GM12864 (cell line): ENCODE measurements around the gene KIAA1217.

ENCODE experiments used
- DNase-seq: peaks from one replicate; pipeline ENCODE4 v3.0.0-alpha.2; 2011; ENCODE audit warnings: low read depth
- H3K4me3 ChIP-seq: 2 replicates; pipeline ENCODE4 v1.5.1; 2011; ENCODE audit warnings: mild to moderate bottlenecking, low read depth, low read length, control low read depth
- TF ChIP-seq, protein P1 (sequence below): IDR thresholded peaks from 2 replicates; pipeline ENCODE4 v1.5.1; 2011; ENCODE audit warnings: low read depth, mild to moderate bottlenecking, moderate library complexity, low read length, control low read depth, inconsistent platforms; ENCODE audit errors: missing control alignments

The KIAA1217 gene

DNA sequence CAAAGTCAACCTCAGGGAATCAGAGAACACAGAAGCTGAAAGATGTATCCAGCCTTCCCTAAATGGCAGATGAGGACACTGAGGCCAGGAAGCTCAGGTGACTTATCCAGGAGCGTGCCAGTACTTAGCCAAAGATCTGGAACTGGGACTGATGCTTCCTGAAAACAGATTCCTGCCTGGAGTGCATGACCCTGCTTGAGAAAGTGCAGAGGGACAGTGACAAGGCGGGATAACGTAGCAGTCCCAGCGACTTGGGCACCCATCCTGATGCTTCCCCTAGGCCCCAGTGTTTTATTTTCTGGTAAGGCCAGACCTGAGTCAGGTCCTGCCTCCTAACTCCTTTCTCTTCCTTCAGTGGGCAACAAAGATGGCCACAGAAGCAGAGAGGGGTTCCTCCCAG, 48.6 kb downstream of the KIAA1217 start:
- DNase-seq: no peak
- no peak overlapping the region for H3K4me3 ChIP-seq
- TF ChIP-seq, protein P1, sequence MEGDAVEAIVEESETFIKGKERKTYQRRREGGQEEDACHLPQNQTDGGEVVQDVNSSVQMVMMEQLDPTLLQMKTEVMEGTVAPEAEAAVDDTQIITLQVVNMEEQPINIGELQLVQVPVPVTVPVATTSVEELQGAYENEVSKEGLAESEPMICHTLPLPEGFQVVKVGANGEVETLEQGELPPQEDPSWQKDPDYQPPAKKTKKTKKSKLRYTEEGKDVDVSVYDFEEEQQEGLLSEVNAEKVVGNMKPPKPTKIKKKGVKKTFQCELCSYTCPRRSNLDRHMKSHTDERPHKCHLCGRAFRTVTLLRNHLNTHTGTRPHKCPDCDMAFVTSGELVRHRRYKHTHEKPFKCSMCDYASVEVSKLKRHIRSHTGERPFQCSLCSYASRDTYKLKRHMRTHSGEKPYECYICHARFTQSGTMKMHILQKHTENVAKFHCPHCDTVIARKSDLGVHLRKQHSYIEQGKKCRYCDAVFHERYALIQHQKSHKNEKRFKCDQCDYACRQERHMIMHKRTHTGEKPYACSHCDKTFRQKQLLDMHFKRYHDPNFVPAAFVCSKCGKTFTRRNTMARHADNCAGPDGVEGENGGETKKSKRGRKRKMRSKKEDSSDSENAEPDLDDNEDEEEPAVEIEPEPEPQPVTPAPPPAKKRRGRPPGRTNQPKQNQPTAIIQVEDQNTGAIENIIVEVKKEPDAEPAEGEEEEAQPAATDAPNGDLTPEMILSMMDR: no peak

DNA sequence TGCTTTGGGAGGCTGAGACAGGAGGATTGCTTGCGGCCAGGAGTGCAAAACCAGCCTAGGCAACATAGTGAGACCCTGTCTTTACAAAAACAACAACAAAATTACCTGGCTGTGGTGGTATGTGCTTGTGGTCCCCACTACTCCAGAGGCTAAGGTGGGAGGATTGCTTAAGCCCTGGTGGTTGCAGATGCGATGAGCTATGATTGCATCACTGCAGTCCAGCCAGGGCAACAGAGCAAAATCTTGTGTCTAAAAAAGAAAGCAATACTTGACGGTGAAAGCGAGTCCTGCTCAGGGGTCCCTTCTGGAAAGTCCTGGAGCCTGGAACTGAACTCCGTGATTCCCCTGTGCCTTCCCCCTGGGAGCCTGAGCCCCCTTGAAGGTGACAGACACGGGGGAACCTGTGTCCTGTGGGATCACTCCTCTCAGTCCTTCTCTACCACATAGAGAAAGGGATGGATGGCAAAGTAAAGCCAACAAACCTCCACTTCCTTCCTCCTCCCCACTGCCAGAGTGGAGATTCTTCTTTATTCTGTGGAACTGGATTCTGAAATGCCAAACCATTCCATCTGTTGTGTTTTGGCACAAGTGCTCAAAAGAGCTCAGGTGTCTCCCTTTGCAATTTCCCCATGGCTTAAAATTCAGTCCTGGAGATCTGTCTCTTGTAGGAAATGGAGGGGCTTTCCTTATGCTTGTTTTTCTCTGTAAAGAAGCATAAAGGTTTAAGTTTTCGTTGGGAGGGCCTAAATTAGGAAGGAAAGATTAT, 50.6 kb downstream of the KIAA1217 start:
- no peak overlapping the region for H3K4me3 ChIP-seq
- DNase-seq: no peak
- TF ChIP-seq, protein P1: no peak

DNA sequence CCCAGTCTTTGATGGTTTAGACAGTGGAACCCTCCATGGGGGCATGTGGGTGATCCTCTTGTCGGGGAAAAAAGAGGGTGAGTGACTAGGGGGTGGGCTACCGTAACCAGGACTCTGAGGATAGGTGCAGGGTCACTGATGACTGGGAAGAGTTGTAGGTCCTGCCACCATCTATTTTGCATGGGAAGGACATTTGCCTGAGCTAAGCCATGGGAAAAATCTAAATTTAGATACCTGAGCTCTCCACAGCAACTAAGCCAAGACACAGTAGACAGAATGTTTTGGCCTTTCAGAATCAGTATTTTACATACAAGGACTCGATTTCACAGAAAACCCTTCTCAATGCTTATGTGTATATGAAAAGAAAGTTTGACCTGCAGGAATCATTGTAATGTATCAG, 52.7 kb downstream of the KIAA1217 start:
- H3K4me3 ChIP-seq: no peak overlapping the region
- TF ChIP-seq, protein P1: no peak
- DNase-seq: no peak

DNA sequence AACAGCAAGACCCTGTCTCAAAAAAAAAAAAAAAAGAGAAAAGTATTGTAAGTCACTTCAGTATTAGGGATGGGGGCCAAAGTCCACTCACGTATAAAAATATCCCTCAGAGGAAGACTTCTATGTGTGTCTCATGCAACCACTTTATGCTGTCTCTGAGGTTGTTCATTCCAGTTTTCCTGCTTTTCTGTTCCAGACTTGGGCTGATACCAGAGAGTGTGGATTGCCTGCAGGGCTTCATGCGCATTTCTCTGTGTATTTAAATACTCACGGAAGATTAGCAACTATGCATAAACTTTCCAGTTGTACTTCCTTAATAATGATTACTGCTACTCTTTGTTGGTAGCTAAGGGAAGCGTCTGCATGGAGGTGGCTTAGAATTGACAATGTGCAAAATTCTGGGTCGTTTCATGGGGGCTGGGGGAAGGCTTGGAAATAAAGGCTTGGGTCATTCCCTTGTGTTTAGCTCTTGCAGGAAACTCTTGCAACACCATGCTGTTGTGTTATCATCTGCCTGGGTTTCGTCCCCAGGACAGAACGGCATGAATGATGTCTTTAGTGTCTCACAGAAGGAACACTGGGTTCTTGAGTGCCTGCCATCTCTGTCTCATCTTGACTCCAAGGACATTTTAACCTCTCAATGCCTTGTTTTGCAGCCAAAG, 54.1 kb downstream of the KIAA1217 start:
- no peak overlapping the region for H3K4me3 ChIP-seq
- no peak for DNase-seq
- TF ChIP-seq, protein P1: no peak

DNA sequence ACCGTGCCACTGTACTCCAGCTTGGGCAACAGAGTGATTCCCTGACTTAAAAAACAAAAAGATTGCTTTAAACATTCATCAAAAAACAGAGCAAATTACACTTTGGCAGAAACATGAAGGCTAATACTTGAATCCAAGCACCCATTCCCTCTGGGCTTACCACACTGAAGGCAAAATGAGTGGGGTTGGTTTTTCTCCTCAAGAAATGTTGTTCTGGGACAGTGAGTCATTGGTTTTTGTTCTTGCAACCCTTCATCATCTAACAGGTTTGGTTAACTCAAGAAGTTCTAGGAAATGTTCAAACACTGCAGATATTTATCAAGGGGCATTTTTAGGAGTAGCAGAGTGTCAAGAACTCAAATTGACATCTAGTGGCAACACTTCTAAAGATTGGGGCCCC, 60.5 kb downstream of the KIAA1217 start:
- H3K4me3 ChIP-seq: no peak overlapping the region
- TF ChIP-seq, protein P1: no peak
- DNase-seq: no peak

DNA sequence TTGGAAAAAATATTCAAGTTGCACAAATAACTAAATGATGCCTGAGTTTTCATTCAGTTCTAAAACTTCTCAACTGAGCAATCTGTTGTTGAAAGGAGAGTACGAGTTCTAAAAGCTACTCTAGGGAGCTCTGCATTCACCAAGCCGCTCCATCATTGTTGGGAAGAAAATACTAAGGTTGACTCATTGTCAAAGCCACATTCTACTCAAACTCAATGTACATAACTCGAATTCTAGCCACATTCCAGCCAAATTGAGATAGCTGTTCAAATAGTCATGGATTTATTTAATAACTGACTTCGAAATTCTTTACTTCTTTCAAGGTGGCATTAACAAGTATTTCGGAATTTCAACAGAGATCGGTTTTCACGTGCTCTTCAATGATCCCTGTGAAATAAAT, 63.4 kb downstream of the KIAA1217 start:
- TF ChIP-seq, protein P1: no peak
- H3K4me3 ChIP-seq: no peak overlapping the region
- no peak for DNase-seq

DNA sequence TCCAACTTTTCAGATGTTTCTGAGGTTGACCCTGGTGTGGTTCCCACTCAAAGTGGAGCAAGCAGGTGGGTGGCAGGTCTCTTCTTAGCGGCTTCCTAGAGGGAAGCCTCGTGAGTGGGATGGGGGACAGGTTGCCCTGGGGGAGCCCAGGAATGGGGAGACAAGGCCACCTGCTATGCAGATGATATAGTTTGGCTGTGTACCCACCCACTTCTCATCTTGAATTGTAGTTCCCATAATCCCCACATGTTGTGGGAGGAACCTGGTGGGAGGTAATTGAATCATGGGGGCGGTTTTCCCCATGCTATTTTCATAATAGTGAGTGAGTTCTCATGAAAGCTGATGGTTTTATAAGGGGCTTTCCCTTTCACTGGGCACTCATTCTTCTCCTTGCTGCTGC, 68.3 kb downstream of the KIAA1217 start:
- DNase-seq: no peak
- TF ChIP-seq, protein P1: no peak
- no peak overlapping the region for H3K4me3 ChIP-seq
